Stimulated activated CD8-positive, alpha-beta memory T cell treated with anti-CD3 and anti-CD28 coated beads, Interleukin-15, amount 100 ng/mL, for 1 hour (primary cell): ENCODE measurements around the gene ACADM.
A peak's percentile ranks its signal among the peaks of the same experiment; 100 is the strongest.
"Not testable (repeated sequence)": the region's sequence is repeated elsewhere in the genome, so short reads cannot be mapped to it uniquely, and the experiment has no call there.

ENCODE experiments used
- DNase-seq: peaks from one replicate; pipeline ENCODE4 v3.0.0-alpha.2; 2020; ENCODE audit warnings: low read depth

The ACADM gene

GRCh38 chr1:75742047-75742625 lies 17.6 kb downstream of the ACADM start:
- DNase-seq: no peak

- no peak for DNase-seq
These were observed 20.8 kb downstream of the ACADM start for GRCh38 chr1:75745276-75745675.

- not testable (repeated sequence) for DNase-seq
These were observed 32.7 kb downstream of the ACADM start for GRCh38 chr1:75757210-75757609.

- not testable (repeated sequence) for DNase-seq
These were observed 34.0 kb downstream of the ACADM start for GRCh38 chr1:75758543-75758942.

- DNase-seq: no peak
These were observed 39.6 kb downstream of the ACADM start for GRCh38 chr1:75764057-75764655.

GRCh38 chr1:75765697-75766355 lies 41.3 kb downstream of the ACADM start:
- no peak for DNase-seq

- DNase-seq: no peak
These were observed 43.5 kb downstream of the ACADM start for GRCh38 chr1:75768016-75768415.

GRCh38 chr1:75770761-75771160 lies 46.3 kb downstream of the ACADM start:
- DNase-seq: no peak

- DNase-seq: no peak
These were observed 47.5 kb downstream of the ACADM start for GRCh38 chr1:75771978-75772377.

GRCh38 chr1:75777812-75778211 lies 53.3 kb downstream of the ACADM start:
- not testable (repeated sequence) for DNase-seq

- DNase-seq: not testable (repeated sequence)
These were observed 54.2 kb downstream of the ACADM start for GRCh38 chr1:75778694-75779093.

GRCh38 chr1:75780183-75780582 lies 55.7 kb downstream of the ACADM start:
- DNase-seq: not testable (repeated sequence)

- DNase-seq: not testable (repeated sequence)
These were observed 59.4 kb downstream of the ACADM start for GRCh38 chr1:75783920-75784319.

GRCh38 chr1:75785320-75785982 lies 60.9 kb downstream of the ACADM start:
- no peak for DNase-seq

- peak; percentile 85 for DNase-seq
These were observed 61.7 kb downstream of the ACADM start, which contains the start of gene RABGGTB for GRCh38 chr1:75785983-75786853. RABGGTB (plus strand) TSS chr1:75786256; CDS start chr1:75786272, 16 bp downstream.

- no peak for DNase-seq
These were observed 62.5 kb downstream of the ACADM start for GRCh38 chr1:75786901-75787493.

- no peak for DNase-seq
These were observed 63.0 kb downstream of the ACADM start for GRCh38 chr1:75787524-75787923.

- no peak for DNase-seq
These were observed 65.5 kb downstream of the ACADM start for GRCh38 chr1:75789988-75790387.

- DNase-seq: no peak
These were observed 66.5 kb downstream of the ACADM start for GRCh38 chr1:75791022-75791421.

GRCh38 chr1:75792091-75792490 lies 67.6 kb downstream of the ACADM start:
- no peak for DNase-seq

- no peak for DNase-seq
These were observed 69.9 kb downstream of the ACADM start for GRCh38 chr1:75794382-75794781.
